RPMI8226 (cell line): ENCODE data around the gene EXOC6B.
A peak's percentile ranks its signal among the peaks of the same experiment; 100 is the strongest.

Experiments used
- DNase-seq: peaks from one replicate; pipeline ENCODE4 v3.0.0-alpha.2; 2015

Gene EXOC6B

DNA sequence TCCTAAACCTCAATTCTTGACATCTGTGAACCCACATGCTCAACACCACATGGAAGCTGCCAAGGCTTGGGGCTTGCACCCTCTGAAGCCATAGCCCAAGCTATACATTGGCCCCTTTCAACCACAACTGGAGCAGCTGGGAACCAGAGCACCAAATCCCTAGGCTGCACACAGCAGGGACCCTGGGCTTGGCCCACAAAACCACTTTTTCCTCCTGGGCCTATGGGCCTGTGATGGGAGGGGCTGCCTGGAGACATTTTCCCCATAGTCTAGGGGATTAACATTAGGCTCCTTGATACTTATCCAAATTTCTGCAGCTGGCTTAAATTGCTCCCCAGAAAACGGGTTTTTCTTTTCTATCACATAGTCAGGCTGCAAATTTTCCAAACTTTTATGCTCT lies 40.3 kb downstream of the EXOC6B start:
- no peak for DNase-seq

DNA sequence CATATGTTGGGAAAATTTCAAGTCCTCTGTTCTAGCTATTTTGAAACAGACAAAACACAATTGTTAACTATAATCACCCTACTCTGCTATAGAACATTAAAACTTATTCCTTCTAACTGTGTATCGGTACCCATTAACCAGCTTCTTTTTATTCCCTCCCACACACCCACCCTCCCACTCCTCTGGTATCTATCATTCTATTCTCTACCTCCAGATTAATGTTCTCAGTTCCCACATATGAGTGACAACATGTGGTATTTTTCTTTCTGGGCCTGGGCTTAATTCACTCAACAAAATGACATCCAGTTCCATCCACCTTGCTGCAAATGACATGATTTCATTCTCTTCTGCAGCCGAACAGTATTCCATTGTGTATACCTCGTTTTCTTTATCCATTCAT lies 43.3 kb downstream of the EXOC6B start:
- DNase-seq, result no peak

DNA sequence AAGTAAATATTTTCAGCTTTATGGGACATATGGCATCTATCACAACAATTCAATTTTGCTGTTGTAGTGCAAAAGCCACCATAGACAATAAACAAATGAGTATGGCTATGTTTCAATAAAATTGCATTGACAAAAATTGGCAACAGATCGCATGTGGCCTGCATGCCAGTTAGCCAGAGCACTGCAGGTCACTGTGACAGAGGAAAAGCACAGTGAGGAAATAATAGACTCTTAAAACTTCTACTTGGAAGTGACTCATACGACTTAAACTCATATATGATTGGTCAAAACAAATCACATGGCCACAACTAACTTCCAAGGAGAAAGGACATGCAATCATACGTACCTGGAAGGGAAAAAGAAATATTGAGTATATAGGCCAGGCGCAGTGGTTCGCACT lies 44.4 kb downstream of the EXOC6B start:
- DNase-seq, result no peak

DNA sequence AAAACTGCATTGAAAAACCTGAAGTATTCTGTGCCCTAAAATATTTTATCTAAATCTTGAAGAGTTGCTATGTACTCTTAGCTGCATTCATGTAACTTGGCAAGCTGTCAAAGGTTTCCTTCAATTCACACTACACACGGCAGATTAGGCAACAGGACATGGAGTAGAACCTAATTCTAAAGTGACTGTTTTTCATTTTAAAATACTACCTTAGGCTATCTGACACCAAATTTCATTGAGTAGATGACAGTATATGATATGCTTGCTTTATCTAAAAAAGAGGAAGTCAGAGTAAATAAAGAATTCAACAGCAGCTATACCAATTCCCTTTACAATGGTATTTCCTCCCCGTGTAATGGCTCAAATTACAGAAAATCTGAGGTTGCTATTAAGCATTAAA lies 45.4 kb downstream of the EXOC6B start:
- DNase-seq, result no peak

DNA sequence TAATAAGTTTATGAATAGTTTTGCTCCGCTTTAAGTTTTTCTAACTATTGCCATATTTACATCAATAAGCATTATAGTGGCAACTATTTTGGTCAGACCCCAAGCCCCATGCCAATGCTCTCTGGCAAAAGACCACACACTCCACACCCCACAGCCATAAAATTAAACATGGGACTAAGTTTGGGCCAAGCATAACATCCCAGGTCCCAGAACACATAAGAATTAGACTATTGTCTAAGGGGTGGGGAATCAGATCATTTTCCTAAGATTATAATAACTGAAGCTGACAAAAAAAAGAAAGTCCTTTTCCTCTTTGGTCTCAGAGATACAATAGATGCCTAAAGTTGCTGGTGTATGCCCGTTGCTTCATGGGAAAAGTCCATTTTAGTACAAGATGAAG lies 46.3 kb downstream of the EXOC6B start:
- no peak for DNase-seq

DNA sequence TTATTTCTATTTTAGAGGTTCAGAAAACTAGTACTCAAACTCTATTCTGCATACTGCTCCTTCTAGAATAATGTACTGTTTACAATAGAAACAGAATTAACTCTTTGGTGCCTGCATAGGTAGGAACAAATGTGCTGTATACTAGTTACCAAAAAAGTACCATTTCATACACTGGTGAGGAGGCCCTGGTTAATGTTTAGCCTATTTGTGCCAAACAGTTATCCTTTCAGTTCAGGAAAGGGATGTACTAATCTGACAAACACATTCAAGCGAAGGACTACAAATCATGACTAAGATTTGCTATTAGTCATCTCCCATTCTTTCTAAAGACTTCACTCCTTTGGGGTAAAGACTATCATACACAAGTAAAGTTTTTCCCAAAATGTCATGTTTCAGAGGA lies 47.4 kb downstream of the EXOC6B start:
- DNase-seq, result no peak

DNA sequence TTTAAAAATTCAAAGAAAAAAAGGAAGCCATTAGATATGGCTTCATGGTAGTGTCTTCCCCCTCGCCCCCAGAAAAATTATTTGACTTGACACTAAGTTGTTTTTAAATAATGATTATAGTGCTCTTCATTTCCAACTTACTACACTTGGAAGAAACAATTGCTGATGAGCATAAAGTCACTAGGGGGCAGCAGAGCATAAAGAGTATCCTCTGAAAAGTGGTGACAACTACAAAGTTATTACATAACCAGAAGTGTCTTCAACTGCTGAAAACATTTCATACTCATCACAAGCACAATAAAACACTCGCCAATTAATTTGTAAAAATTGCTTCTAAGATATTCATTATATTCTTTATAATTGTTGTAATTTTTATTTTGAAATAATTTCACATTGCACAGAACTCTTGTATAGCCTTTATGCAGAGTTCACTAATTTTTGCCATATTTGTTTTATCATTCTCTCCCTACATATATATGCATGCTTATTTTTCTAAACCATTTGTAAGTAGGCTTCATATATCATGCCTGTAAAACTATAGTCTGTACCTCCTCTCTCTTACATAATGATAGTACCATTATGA lies 54.9 kb downstream of the EXOC6B start:
- DNase-seq, result peak; percentile 72

DNA sequence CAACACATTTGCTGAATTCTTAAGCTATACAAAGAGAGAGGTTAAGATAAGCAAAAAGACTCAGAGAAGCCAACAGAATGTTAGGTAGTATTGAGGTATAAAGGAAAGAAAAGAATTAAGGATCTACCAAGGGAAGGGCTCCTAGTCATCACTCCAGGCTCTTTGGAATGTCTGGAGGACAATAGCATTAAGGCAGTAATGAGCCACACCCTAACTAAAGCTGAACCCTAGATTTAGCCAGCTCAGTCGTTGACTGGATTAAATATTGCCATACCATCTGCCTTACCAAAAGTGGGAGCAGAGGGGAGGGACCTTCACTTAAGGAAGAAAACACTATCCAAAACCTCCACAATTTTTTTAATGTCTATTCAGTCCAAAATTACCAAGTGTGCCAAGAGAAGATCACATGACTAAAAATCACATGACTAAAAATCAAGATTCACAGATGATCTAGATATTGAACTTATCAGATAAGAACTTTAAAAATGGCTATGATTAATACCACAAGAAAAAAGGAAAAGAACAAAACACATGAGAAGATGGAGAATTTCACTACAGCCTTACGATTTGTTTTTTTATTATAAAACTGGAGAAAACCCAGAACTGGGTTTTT lies 59.7 kb downstream of the EXOC6B start:
- no peak for DNase-seq

DNA sequence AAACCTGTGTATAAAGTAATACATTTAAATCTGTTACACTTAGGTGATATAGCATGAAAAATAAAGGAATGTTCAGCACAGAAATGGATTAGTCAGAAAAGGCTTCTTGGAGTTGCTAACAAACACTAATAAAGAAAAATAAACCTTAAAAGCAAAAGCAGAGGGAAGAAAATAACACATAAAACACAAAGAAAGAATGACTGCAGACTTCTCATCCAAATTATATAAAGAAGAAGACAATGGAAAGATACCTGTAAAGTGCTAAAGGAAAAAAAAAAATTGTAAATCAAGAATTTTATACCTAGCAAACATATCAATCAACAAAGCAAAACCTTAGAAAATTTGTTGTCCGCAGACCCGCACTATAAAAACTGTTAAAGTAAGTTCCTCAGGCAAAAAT lies 63.6 kb downstream of the EXOC6B start:
- no peak for DNase-seq

DNA sequence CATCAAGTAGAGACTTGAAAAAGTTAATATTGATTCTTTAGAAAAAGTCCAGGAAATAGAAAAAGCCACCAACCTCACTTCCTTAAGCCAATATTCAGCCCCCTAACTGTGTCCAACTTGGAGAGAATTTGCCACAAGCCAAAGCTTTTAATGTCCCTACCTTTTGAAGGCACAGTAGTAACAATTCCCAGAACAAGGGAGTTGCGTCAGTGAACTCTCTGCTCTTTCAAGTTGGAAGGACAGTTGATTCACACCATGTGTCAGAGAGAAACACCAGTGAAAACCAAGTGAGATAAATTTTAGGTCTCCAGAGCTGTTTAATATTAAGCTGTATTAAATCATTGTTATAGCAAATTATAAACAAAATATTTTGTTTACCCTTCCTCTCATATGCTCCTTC lies 66.1 kb downstream of the EXOC6B start:
- DNase-seq, result no peak

DNA sequence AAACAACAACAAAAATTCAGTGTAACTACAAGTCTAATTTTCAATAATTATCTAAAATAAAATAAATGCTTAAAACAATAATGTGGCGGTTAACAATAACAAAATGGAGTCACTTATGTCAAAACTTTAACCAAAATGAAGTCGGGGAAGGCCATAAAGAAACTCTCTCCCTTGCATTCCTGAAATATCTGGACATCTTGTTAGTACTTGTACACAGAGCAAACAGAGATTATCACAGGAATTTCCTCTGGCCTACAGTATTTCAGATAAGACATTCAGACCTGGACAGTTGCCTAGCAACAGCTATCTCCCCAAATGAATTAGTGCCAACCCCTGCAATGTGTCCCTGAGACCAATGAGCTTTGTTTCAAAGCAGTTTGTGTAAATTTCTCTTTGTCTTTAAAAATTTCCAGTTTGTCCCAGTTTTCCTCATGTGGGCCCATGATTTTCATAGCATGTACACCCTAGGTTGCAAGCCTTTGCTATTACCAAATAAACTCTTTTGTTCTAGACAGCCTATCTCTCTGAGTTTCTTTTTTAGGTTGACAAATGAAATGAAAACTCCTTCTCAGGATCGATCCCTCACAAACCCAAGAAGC lies 68.6 kb downstream of the EXOC6B start:
- no peak for DNase-seq

DNA sequence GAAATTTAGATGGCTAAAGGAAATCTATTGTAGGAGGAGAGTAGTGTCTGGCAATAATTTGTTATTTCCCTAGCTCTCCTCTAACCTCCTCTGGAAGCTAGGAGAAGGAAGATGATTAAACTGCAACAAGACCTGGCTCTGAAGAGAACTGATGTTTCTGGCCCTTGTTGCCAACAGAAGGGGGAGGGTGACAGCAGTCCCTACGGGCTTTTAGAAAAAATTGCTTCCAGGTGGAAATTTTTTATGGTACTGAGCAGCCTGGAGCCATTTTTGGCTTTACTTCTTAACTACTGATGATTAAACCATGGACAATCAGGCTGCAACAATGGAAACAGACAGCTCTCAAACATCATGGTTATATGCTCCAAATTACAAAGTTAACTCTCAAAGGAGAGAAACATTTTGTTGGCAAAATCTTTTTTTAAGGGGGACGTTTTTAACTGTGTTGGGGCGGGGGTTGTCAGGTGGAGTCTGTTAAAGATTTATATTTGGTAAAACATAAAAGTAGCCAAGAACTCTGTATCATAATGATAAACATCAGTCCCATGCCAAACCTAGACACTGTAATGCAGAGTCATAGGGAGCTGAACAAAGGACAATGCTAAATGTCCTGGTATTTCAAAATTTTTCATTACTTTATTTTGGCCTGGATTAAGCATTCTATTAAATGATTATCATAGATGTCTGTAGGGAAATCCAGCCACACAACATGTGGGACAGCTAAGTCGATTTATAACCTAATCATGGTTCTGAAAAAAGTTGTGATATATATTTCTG lies 70.0 kb downstream of the EXOC6B start:
- no peak for DNase-seq

DNA sequence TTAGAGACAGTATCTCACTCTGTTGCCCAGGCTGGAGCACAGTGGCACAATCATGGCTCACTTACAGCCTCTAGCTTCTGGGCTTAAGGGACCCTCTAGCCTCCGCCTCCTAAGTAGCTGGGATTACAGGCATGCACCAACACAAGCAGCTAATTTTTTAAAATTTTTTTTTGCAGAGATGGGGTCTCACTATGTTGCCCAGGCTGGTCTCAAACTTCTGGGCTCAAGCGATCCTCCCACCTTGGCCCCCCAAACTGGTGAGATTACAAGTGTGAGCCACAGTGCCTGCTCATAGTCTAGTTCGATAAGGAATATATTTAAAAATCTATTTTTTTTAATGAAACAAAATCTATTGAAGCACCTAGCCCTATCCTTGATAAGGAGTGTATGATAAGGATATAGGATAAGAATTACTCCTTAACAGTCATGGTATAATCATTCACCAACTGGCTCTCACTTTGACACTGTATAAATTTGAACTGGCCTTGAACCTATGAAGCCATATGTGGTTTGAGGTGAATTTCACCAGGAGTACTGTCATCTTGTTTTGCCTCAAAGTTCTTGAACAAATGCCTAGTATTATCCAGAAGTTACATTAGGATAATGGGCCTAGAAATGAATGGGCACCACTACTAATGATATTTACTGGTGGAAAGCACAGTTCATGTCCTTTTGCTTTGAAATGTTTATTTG lies 71.1 kb downstream of the EXOC6B start:
- DNase-seq, result no peak

DNA sequence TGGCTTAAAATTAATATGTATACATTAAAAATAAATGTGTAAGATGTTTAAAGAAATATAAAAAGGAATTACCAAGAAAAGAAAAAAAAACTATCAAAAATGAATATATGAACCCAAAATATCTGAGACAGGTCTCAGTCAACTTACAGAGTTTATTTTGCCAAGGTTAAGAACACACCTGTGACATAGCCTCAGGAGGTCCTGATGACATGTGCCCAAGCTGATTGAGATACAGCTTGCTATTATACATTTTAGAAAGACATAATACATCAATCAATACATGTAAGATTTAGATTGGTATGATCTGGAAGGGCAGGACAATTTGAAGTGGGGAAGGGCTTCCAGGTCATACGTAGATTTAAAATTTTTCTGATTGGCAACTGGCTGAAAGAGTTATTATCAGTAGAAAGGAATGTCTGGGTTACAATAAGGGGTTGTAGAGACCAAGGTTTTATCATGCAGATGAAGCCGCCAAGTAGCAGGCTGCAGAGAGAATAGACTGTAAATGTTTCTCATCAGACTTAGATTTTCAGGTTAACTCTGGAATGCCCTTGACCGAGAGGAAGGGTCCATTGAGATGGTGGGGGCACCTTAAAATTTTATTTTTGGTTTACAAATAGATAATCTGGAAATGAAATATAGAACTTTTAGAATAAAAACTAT lies 74.7 kb downstream of the EXOC6B start:
- DNase-seq, result no peak

DNA sequence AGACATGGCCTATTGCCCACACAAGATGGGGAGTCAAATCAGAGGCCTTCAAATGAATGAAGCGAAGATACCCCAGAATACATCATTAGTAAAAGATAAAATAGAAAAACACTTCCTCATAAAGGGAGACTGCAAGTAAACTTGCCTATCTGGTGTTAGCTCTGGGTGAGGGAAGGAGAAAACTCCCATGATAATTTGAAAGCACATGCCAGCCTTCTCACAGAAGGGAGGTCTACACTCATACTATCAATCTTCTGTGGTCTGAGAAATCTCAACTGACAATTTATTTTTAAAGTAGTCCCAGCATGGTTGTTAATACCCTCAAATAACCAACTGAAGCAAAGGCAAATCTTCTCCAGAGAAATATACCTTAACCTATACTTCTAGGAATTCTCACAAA lies 75.4 kb downstream of the EXOC6B start:
- DNase-seq, result no peak

DNA sequence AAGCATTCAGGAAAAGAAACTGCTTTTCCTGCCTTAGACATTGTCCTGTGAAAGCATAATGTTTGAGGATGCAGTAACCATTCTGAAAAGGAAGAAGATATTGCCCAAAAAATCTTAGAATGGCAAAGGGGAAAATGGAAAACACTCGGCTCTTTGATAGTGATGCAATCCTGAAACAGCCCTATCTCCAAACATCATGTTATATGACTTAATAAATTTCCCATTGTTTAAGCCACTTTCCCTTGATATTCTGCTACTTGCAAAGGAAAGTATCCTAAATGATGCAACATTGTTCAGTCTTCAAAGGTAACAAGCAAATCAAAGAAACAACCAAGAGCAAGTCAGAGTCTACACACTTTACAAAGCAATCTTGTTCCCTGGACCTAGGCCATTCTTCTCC lies 78.5 kb downstream of the EXOC6B start:
- DNase-seq, result no peak

DNA sequence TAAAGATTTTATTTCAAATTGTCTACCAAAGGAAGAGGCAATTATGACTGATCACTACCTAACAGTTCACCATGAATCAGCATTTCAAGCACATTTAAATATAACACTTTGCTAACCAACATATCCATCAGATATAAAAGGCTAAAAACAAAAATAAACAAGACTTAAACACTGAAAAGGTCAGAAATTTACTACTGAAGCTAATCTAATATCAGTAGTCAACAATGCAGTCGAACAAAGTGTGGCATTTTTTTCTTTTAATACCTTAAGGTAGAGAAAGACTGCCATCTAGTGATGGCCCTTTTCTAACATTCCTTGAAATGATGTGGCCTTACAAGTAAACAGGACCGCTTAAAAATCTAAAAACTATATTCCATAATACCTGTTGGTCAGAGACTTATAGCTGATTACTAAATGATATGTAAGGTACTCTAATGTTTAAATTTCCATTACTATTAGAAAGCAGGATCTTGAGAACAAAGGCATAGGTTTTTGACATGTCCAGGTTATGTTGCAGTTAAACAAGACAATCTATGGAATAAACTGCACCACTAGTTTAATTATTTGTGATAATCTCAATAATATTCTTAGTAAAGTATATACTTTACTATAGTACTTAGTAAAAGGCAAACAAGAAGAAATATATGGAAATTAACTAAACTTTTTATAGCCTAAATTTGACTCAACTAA lies 80.0 kb downstream of the EXOC6B start:
- DNase-seq, result peak; percentile 56

DNA sequence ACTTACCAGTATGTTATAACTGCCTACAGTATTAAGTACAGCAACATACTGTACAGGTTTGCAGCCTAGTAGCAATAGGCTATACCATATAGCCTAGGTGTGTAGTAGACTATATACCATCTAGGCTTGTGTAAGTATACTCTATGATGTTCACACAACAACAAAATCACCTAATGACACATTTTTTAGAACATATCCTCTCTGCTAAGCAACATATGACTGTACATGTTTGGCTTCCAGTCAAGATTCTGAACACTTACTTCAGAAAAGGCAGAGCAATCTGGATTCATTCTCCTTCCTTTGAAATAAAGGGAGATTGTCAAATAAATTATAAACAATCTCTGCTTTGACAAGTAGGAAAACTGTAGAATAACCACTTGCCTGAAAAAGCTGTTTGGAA lies 81.8 kb downstream of the EXOC6B start:
- DNase-seq, result no peak

DNA sequence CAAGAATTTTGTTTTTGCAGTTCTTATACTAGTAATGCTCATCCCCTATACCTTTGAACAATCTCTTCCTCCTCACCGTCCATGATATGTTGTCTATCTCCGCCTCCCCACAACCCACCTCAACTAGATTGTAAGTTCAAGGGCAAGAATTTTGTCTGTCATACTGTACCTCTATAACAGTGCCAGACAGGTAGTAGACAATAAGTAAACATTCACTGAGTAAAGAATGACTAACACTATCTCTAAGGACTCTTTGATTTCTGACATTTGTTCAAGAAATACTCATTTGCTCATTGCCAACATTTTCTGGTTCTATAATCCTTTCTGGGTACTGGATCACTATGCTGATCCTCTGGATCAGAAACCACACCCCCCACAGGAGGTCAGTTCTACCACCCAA lies 82.4 kb downstream of the EXOC6B start:
- no peak for DNase-seq

DNA sequence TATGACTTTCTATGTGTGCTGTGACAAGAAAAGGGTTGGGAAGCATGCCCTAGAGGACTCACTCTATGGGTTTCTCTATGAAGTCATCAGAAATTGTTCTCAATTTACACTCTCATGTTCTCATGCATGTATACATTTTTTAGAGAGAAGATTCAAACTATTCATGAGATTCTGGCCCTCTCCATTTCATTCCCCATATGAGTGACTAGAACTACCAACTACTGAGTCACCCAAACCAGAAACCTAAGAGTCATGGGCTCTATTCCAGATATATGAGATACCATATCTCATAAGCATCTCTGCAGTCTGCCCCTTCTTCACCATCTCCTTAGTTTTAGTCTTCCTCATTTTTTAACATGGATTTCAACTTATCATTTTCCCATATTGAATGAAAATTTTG lies 87.7 kb downstream of the EXOC6B start:
- no peak for DNase-seq

DNA sequence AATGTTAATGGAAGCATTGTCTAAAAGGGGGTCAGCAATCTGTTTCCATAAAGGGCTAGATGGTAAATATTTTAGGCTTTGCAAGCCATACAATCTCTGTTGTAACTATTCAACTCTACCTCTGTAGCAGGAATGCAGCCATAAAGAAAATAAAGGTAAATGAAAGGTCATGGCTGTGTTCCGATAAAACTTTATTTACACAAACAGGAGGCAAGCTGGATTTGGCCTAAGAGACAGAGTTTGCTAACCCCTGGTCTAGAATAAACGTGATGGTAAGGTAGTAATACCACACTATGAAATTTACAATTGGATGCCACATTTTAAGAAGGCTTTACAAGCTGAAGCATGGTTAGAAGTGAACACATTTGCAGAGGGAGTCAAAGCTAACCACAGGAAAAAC lies 91.4 kb downstream of the EXOC6B start:
- DNase-seq, result no peak

DNA sequence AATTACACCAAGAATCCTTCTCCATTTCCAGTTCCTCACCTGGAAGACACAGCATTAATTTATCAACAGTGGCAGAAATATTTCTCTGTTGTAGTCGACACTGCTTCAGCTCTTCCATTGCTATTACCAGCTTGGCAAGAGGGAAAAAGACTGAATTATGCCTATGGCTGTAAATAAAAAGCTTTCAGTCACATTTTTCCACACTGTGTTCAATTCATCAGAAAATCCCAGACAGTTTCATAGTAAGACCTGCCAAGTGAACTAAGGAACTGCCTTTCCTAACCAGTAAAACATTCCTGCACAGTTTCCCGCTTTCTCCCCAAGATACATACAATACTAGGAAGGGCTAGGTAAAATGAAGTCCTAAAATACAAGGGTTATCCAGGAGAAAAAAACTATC lies 94.7 kb downstream of the EXOC6B start:
- DNase-seq, result no peak
